GM12874 (cell line): ENCODE measurements around the gene AP3S2.

Experiments used
- TF ChIP-seq, protein P1 (sequence below): IDR thresholded peaks from 2 replicates; pipeline ENCODE4 v1.5.1; 2011; ENCODE audit warnings: low read depth, mild to moderate bottlenecking, control low read depth, low read length, moderate library complexity; ENCODE audit not compliant: insufficient read depth

The AP3S2 gene

GRCh38 chr15:89805241-89806209 lies 88.3 kb downstream of the AP3S2 start:
- TF ChIP-seq, protein P1, sequence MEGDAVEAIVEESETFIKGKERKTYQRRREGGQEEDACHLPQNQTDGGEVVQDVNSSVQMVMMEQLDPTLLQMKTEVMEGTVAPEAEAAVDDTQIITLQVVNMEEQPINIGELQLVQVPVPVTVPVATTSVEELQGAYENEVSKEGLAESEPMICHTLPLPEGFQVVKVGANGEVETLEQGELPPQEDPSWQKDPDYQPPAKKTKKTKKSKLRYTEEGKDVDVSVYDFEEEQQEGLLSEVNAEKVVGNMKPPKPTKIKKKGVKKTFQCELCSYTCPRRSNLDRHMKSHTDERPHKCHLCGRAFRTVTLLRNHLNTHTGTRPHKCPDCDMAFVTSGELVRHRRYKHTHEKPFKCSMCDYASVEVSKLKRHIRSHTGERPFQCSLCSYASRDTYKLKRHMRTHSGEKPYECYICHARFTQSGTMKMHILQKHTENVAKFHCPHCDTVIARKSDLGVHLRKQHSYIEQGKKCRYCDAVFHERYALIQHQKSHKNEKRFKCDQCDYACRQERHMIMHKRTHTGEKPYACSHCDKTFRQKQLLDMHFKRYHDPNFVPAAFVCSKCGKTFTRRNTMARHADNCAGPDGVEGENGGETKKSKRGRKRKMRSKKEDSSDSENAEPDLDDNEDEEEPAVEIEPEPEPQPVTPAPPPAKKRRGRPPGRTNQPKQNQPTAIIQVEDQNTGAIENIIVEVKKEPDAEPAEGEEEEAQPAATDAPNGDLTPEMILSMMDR: no peak

DNA sequence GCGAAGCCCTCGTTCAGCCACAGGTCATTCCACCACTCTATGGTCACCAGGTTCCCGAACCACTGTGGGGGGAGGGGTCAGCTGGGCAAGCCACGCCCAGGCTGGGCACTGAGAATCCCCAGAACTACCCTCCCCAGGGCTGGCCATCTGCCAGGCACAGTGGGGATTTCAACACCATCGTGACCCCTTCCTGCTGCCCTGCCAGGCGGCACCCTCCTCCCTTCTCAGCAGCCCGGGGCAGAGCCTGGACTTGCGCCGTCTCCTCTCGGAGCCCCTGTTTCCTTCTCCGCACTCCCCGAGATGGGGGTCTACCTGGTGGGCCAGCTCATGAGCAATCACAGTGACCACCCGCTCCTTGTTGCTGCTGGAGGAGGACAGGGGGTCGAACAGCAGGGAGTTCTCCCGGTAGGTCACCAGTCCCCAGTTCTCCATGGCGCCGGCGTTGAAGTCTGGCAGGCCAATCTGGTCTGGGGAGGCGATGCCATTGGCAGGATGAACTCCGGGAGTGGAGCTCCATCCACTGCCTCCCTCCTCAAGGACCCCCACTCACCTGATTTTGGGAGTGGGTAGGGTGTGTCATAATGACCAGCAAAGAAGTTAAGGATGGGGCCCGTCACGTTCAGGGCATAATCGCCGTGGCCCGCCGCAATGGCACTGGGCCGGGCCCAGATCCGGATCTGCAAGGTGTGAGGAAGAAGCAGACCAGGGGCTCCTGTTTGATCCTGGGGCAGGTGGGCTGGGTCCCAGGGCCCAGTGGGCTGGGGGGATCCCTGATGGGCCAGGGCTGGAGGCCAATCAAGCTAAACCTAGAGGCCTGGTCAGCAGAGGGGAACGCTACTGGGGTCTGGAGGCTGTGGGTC lies 89.6 kb downstream of the AP3S2 start:
- TF ChIP-seq, protein P1: no peak

GRCh38 chr15:89802986-89803824 lies 90.6 kb downstream of the AP3S2 start:
- TF ChIP-seq, protein P1: no peak

- TF ChIP-seq, protein P1: no peak
These were observed 91.4 kb downstream of the AP3S2 start for GRCh38 chr15:89802231-89802928.

GRCh38 chr15:89801471-89802195 lies 92.2 kb downstream of the AP3S2 start:
- TF ChIP-seq, protein P1: no peak

- TF ChIP-seq, protein P1: no peak
These were observed 93.8 kb downstream of the AP3S2 start for GRCh38 chr15:89799918-89800498.
